Epithelial cell of proximal tubule (primary cell): Measurements from ENCODE around the gene JARID2. TPM values are rescaled to one million over a fixed set of nuclear protein-coding genes. Genes with fewer than 3 reads are reported as not detected.

Experiments used
- DNase-seq: peaks from one replicate; pipeline ENCODE4 v3.0.0-alpha.2; 2011; ENCODE audit warnings: low read depth
- H3K4me3 ChIP-seq: 2 replicates; pipeline ENCODE4 v1.5.1; 2011; ENCODE audit warnings: low read depth, mild to moderate bottlenecking, low read length
- CTCF ChIP-seq: conservative IDR thresholded peaks from 2 replicates; pipeline ENCODE4 v1.5.1; 2012; ENCODE audit warnings: low read depth, mild to moderate bottlenecking, low read length
- total RNA-seq: library from RNA; depleted of rRNA; stranded (reverse); fragments of >200 nt; gene quantifications from 2 replicates; pipeline ENCODE4 v1.2.3, GENCODE V29; 2015

JARID2 gene
- total RNA-seq, 1 donor from 2014 or later, result 5.1 TPM

GRCh38 chr6:15218401-15218800 is 27.5 kb upstream of the JARID2 start:
- TF ChIP-seq CTCF, result no peak
- no peak for DNase-seq
- no peak overlapping the region for H3K4me3 ChIP-seq

- TF ChIP-seq CTCF, result no peak
- H3K4me3 ChIP-seq, result no peak overlapping the region
- no peak for DNase-seq
Observed at GRCh38 chr6:15220062-15220461, 25.8 kb upstream of the JARID2 start.

DNA sequence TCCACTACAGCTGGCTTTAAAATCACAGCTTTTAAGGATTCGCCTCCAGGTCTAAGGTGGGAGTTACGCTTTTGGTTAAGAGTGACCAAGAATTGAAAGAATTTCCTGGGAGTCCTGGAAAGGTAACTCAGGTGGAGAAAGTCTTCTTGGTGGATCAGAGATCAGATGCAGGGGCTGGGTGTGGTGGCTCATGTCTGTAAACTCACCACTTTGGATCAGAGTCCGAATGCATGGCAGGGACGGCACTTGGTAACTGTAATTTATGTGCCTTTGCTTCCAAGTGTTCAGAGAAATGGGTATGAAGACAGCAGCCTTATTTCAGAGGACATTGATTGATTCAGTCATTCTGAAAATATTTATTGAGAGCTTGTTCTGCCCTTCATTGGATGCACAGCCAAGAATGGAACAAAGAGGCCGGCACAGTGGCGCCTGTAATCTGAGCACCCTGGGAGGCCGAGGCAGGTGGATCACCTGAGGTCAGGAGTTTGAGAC is 18.0 kb upstream of the JARID2 start:
- TF ChIP-seq CTCF, result no peak
- no peak overlapping the region for H3K4me3 ChIP-seq
- no peak for DNase-seq

DNA sequence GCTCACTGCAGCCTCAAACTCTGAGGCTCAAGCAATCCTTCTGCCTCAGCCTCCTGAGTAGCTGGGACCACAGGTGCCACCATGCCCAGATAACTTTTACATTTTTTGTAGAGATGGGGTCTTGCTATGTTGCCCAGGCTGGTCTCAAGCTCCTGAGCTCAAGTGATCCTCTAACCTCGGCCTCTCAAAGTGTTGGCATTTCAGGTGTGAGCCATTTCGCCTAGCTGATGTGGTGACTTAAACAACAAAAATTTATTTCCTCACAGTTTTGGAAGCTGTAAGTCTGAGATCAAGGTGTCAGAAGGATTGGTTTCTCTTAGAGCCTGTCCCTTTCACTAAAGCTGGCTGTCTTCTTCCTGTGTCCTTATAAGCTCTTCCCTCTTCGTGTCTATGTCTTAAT is 15.0 kb upstream of the JARID2 start:
- no peak for TF ChIP-seq CTCF
- no peak for DNase-seq

GRCh38 chr6:15232836-15233510 is 12.9 kb upstream of the JARID2 start:
- H3K4me3 ChIP-seq, result no peak overlapping the region
- TF ChIP-seq CTCF, result no peak
- no peak for DNase-seq

More for the DNA sequence above, 15.0 kb upstream of the JARID2 start:
- no peak overlapping the region for H3K4me3 ChIP-seq

DNA sequence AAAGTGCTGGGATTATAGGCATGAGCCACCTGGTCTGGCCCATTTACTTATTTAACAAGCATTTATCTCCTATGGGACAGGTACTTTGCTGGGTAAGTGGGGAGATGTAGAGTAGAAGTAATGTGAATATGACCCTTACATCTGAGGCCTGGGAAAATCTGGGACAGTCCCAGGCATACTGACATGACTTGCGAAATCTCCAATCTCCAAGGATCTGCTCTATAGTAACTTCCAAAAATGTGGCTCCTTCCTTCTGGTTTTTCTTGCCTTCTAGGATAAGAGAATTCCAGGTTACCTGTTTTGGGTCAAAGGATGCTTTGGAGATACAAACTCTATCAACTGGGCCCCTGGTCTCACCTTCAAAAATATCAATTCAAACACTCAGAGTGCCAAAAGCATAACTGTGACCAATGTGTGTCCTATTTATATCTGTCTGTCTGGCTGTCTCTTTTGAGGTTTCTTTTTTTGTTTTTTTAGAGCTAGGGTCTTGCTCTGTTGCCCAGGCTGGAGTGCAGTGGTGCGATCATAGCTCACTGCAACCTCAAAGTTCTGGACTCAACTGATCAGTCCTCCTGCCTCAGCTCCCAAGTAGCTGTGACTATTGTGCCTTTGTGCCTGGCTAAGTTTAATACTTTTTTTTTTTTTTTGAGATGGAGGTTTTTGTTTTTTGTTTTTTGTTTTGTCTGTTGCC is 11.7 kb upstream of the JARID2 start:
- H3K4me3 ChIP-seq, result no peak overlapping the region
- no peak for DNase-seq
- no peak for TF ChIP-seq CTCF
